ENCODE measurements around the gene IL4I1.

The IL4I1 gene

GRCh38 chr19:49844138-49845095 lies 52.3 kb downstream of the IL4I1 start:
- Histone ChIP-seq H3K36me3 (ENCODE audit: insufficient read depth, insufficient read length, low read length) (peaks cover 22% of the 10 kb centered on the region), H3K9ac (ENCODE audit: insufficient read length, low read depth) (no peak overlapping the region), H3K4me3 (ENCODE audit: insufficient read length, low read depth) (no peak overlapping the region), H3K27me3 (ENCODE audit: insufficient read depth, insufficient read length) (no peaks in the 10 kb centered on the region), H3K4me1 (ENCODE audit: insufficient read depth, insufficient read length) (peaks cover 2% of the 10 kb centered on the region), H3K9me3 (ENCODE audit: insufficient read depth, low read length) (no peaks in the 10 kb centered on the region)
- TF ChIP-seq SUZ12 (IDR thresholded peaks at IDR 0.05; ENCODE audit: extremely low read depth, insufficient read depth, insufficient read length) (no peak), YY1 (IDR thresholded peaks at IDR 0.05; ENCODE audit: insufficient read depth, insufficient read length) (no peak), ZNF274 (IDR thresholded peaks at IDR 0.05; ENCODE audit: low read depth, low read length) (no peak)
- no peak for DNase-seq (ENCODE audit: low read depth, low spot score)

- Histone ChIP-seq H3K4me3 (ENCODE audit: insufficient read length, low read depth) (no peak overlapping the region), H3K27me3 (ENCODE audit: insufficient read depth, insufficient read length) (no peaks in the 10 kb centered on the region), H3K36me3 (ENCODE audit: insufficient read depth, insufficient read length, low read length) (peaks cover 28% of the 10 kb centered on the region), H3K4me1 (ENCODE audit: insufficient read depth, insufficient read length) (no peaks in the 10 kb centered on the region), H3K9me3 (ENCODE audit: insufficient read depth, low read length) (no peaks in the 10 kb centered on the region), H3K9ac (ENCODE audit: insufficient read length, low read depth) (no peak overlapping the region)
- TF ChIP-seq SUZ12 (IDR thresholded peaks at IDR 0.05; ENCODE audit: extremely low read depth, insufficient read depth, insufficient read length) (no peak), ZNF274 (IDR thresholded peaks at IDR 0.05; ENCODE audit: low read depth, low read length) (no peak), YY1 (IDR thresholded peaks at IDR 0.05; ENCODE audit: insufficient read depth, insufficient read length) (no peak)
- DNase-seq (ENCODE audit: low read depth, low spot score) = no peak
Measured at GRCh38 chr19:49843265-49843664, 53.4 kb downstream of the IL4I1 start.

- Histone ChIP-seq H3K36me3 (ENCODE audit: insufficient read depth, insufficient read length, low read length) (peaks cover 51% of the 10 kb centered on the region), H3K4me1 (ENCODE audit: insufficient read depth, insufficient read length) (peaks cover 4% of the 10 kb centered on the region), H3K4me3 (ENCODE audit: insufficient read length, low read depth) (no peak overlapping the region), H3K27me3 (ENCODE audit: insufficient read depth, insufficient read length) (no peaks in the 10 kb centered on the region), H3K9ac (ENCODE audit: insufficient read length, low read depth) (no peak overlapping the region), H3K9me3 (ENCODE audit: insufficient read depth, low read length) (no peaks in the 10 kb centered on the region)
- TF ChIP-seq YY1 (IDR thresholded peaks at IDR 0.05; ENCODE audit: insufficient read depth, insufficient read length) (no peak), SUZ12 (IDR thresholded peaks at IDR 0.05; ENCODE audit: extremely low read depth, insufficient read depth, insufficient read length) (no peak), ZNF274 (IDR thresholded peaks at IDR 0.05; ENCODE audit: low read depth, low read length) (no peak)
- no peak for DNase-seq (ENCODE audit: low read depth, low spot score)
Measured at GRCh38 chr19:49840736-49841249, 55.9 kb downstream of the IL4I1 start.

GRCh38 chr19:49840321-49840720 lies 56.4 kb downstream of the IL4I1 start:
- no peak for DNase-seq (ENCODE audit: low read depth, low spot score)
- Histone ChIP-seq H3K9ac (ENCODE audit: insufficient read length, low read depth) (no peak overlapping the region), H3K36me3 (ENCODE audit: insufficient read depth, insufficient read length, low read length) (peaks cover 56% of the 10 kb centered on the region), H3K27me3 (ENCODE audit: insufficient read depth, insufficient read length) (no peaks in the 10 kb centered on the region), H3K4me1 (ENCODE audit: insufficient read depth, insufficient read length) (peaks cover 4% of the 10 kb centered on the region), H3K9me3 (ENCODE audit: insufficient read depth, low read length) (no peaks in the 10 kb centered on the region), H3K4me3 (ENCODE audit: insufficient read length, low read depth) (no peak overlapping the region)
- no peak for TF ChIP-seq ZNF274 (IDR thresholded peaks at IDR 0.05; ENCODE audit: low read depth, low read length)
- no peak for TF ChIP-seq YY1 (IDR thresholded peaks at IDR 0.05; ENCODE audit: insufficient read depth, insufficient read length)
- TF ChIP-seq SUZ12 (IDR thresholded peaks at IDR 0.05; ENCODE audit: extremely low read depth, insufficient read depth, insufficient read length) = no peak

- H3K9ac ChIP-seq (ENCODE audit: insufficient read length, low read depth) = no peak overlapping the region
- no peaks in the 10 kb centered on the region for H3K9me3 ChIP-seq (ENCODE audit: insufficient read depth, low read length)
- no peaks in the 10 kb centered on the region for H3K27me3 ChIP-seq (ENCODE audit: insufficient read depth, insufficient read length)
- no peak for DNase-seq (ENCODE audit: low read depth, low spot score)
- H3K4me3 ChIP-seq (ENCODE audit: insufficient read length, low read depth) = no peak overlapping the region
- peaks cover 4% of the 10 kb centered on the region for H3K4me1 ChIP-seq (ENCODE audit: insufficient read depth, insufficient read length)
- TF ChIP-seq ZNF274 (IDR thresholded peaks at IDR 0.05; ENCODE audit: low read depth, low read length) = no peak
- TF ChIP-seq SUZ12 (IDR thresholded peaks at IDR 0.05; ENCODE audit: extremely low read depth, insufficient read depth, insufficient read length) = no peak
- no peak for TF ChIP-seq YY1 (IDR thresholded peaks at IDR 0.05; ENCODE audit: insufficient read depth, insufficient read length)
- peaks cover 62% of the 10 kb centered on the region for H3K36me3 ChIP-seq (ENCODE audit: insufficient read depth, insufficient read length, low read length)
Measured at GRCh38 chr19:49839713-49840112, 57.0 kb downstream of the IL4I1 start.
